GM21447 (cell line): Measurements from ENCODE around the gene ZDHHC6.
"Not testable (repeated sequence)": the region's sequence is repeated elsewhere in the genome, so short reads cannot be mapped to it uniquely, and the experiment has no call there.

ENCODE experiments used
- ATAC-seq: cut with Tn5 transposase; IDR thresholded peaks from one replicate; pipeline ENCODE4 v1.9.1; 2021; ENCODE audit not compliant: unreplicated experiment

Gene ZDHHC6, protein sequence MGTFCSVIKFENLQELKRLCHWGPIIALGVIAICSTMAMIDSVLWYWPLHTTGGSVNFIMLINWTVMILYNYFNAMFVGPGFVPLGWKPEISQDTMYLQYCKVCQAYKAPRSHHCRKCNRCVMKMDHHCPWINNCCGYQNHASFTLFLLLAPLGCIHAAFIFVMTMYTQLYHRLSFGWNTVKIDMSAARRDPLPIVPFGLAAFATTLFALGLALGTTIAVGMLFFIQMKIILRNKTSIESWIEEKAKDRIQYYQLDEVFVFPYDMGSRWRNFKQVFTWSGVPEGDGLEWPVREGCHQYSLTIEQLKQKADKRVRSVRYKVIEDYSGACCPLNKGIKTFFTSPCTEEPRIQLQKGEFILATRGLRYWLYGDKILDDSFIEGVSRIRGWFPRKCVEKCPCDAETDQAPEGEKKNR

DNA sequence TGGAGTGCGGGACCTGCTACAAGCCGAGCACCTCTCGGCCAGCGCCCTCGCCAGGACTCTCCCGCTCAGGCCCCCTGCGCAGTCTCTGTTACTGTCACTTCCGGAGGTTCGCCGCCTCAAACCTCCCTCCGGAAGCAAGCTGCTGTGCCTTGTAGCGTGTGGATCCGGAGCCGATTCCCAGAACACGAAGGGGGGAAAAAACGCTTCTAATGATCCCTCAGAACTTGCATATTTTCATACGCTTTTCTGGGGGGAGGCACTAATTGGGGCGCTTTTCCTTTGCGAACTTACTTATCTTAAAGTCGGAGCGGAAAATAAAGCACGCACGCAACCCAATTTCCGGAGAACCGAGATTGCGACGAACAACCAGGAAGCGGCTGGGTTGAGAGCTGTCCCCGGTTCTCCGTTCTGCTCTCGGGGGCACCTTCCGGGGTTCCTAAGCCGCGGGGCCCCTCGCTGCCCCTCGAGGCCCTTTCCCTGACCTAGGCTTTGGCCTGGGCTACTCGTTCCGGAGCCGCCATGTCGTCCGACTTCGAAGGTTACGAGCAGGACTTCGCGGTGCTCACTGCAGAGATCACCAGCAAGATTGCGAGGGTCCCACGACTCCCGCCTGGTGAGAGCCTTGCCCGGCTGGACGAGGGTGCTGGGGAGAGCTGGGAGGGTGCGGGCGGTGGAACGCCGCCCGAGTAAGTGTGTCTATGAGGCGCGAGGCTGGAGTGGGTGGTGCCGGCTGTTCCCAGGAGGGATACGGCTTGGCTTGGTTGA, at the start of gene ZDHHC6, which contains the start of gene VTI1A:
Gene ZDHHC6 (minus strand): TSS at position 60 of the 765 bp plus-strand sequence. CDS start 1,478 bp downstream, outside the sequence.
Gene VTI1A (plus strand): TSS at position 361 of the 765 bp plus-strand sequence. CDS start 159 bp downstream, at position 520.
- ATAC-seq: peak; percentile 93

DNA sequence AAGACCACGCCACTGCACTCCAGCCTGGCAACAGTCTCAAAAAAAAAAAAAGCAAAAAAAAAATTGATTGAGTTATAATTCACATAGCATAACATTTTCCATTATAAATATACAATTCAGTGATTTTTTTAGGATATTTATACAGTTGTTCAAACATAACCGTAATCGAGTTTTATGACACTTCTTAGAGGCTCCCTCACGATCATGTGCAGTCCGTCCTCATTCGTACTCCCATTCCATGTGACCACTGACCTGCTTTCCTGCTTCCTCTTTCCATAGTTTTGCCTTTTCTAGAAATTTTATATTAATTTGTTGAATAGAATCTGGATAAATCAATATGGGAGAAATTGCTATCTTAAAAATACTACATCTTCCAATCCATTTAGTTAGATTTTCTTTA, 46.0 kb upstream of the ZDHHC6 start:
- ATAC-seq: no peak

DNA sequence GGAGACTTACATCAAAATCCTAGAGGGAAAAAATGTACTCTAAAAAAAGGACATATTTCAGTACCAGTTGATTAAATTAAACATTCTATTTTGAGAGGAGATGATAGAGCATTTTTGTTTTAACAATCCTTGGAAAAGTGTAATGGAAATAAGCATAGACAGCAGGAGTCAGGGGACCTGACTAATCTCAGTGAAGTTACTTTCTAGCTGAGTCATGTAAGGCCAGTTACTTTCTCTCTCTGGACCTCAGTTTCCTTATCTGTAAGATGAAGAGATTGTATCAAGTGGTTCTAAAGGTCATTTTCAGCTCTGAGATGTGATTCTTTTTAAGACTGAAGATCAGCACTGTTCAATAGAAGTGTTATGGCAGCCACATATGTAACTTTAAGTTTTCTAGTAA, 44.4 kb upstream of the ZDHHC6 start:
- ATAC-seq: no peak

DNA sequence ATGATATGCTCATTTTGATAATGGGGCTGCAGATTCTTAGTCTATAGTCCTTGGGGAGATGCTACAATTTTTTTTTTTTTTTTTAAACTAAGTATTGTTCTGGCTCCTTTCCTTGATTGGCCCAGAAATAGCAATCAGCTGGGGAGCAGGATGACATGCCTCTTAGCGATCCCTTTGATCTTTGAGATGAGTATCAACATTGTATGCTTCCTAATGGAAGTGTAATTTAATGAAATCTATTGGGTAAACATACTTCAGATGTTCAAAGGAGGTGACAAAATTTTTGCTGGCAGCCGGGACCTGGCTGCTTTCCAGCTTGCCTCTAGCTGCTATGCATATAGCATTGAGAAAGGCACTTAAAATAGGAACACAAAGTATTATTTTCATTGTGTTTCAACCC, 43.8 kb upstream of the ZDHHC6 start:
- ATAC-seq: no peak

DNA sequence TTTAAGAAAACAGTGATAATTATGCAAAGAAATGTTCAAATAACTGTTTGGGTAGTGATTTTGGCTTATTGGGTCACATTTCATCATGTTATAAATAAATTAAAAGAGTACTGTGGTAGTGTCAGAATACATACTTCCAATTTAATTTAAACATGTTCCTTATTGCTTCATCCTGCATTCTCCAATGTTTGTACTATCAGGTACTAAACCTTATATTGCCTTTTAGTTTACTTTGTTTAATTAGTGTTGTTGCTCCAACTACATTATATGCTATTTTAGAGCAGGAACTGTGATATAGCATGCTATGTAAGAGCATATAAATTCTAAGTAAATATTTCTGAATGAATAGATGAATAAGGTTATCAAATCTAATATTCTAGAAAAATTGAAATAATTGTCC, 41.2 kb upstream of the ZDHHC6 start:
- no peak for ATAC-seq

DNA sequence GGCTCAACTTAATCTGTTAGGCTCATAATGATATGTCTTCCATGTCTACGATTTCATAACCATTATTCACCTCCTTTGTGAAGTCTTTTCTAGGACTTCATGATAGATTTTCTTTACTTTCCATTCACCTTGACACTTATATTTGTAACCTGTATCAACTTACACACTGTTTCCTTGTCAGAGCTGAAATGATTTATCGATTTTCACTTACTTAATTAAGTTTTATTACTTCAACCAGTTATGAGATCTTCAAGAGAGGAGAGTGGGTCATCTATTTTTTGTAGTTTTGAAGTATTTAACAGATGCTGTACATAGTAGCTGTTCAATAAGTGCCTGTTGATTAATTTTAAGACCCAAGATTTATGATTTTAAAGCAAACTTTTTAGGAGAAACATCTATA, 37.7 kb upstream of the ZDHHC6 start:
- ATAC-seq: no peak

DNA sequence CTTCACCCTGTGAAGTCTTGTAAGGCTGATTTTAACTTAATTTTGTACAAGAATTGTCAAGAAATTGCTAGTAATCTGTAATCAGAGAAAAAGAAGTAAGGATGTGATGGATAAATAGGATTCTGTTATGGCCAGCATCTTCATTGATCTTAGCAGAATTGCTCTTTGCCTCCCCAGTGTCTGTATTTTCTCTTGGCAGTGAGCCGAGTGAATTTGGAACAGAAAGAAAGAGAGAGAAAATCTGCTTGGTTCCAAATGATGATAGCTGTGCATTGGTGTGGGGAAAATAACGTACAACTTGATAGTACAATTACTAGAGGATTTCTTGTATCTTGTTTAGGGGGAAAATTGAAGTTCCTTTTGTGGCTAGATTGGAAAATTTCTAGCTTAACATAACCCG, 34.9 kb upstream of the ZDHHC6 start:
- no peak for ATAC-seq

DNA sequence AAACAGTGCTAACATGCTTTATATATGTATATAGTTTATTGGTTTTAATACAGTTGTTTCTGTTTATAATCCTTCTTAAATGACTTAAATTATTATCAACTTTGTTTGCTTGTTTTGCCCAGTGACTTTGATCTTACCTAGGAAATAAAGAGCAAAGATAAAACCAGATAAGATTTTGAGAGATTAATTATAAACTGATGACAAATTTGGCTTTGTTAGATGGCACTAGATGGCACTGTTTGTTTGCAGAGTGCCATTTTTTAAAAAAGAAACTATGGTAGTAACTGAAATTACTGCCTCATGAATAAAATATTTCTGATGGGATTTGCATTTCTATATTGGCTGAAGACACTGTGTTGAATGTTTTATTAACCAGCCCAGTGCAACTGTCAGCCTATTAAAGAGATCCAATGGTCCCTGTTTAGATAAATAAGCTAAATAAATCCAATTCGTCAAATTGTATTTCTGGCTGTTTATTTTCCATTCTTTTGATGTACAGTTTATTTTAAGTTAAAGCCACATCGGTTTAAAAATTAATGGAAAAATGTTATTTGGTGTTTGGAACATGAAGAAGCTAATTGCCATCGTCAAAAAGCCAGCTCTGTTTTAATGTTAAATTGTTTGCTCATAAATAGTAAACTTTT, 29.0 kb upstream of the ZDHHC6 start:
- no peak for ATAC-seq

DNA sequence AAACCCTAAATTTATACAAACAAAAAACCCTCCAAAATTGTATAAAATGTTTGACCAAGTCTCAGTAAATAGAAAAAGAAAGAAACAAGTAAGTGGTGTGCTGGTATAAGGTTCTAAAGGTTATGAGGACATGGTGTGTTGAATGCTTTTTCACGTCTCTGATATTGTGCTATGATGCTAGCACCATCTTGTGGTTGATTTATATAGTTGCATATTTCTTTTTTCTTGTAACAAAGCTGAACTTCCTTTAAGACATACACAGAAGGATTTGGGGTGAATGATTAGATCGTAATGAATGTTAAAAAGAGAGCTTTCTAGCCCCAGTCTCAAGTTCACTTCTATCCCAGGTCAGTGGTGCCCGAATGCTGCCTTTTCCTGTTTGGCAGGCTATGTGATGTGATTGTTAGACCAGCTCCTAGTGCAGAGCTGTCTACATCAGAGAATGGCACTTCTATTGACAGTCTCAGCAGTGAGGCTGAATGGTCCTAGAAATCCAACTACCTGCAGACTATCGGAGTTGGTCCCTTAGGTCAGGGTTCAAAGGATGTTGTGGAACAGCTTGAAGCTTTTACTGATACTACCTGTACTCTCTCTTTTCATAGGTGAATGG, 25.3 kb upstream of the ZDHHC6 start:
- peak; percentile 70 for ATAC-seq

DNA sequence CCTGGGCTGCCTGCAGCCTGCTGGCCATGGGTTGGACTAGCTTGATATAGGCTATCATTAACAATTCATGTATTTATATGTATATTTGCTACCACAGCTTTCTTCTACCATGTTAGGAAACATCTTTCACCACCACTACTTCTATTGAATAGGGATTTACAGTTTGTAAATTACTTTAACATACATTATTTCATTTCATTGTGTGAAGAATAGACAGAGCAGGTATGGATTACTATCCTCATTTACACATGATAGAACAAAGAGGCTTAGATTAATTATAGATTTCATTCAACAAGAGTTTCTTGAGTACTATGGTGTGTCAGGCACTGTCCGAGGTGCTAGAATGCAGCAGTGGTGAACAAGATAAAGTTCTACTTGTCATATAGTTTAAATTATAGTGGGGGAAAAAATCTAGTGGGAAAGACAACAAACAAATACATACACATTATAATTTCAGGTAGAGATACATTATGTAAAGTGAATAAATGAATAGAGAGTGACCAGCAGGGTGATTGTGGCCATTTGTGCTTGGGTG, 20.9 kb upstream of the ZDHHC6 start:
- no peak for ATAC-seq

DNA sequence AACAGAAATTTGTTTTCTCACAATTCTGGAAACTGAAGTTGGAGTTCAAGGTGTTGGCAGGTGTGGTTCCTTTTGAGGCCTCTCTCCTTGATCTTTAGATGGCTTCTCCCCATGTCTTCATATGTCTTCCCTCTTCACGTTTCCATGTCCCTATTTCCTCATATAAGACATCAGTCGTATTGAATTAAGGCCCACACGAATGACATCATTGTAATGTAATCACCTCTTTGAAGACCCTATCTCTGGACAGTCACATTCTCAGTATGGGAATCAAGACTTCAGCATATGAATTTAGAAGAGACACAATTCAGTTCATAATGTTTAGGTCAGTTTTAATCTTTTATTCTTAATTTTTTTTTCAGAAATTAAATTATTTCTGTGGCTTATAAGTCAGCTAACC, 20.1 kb upstream of the ZDHHC6 start:
- ATAC-seq: no peak

DNA sequence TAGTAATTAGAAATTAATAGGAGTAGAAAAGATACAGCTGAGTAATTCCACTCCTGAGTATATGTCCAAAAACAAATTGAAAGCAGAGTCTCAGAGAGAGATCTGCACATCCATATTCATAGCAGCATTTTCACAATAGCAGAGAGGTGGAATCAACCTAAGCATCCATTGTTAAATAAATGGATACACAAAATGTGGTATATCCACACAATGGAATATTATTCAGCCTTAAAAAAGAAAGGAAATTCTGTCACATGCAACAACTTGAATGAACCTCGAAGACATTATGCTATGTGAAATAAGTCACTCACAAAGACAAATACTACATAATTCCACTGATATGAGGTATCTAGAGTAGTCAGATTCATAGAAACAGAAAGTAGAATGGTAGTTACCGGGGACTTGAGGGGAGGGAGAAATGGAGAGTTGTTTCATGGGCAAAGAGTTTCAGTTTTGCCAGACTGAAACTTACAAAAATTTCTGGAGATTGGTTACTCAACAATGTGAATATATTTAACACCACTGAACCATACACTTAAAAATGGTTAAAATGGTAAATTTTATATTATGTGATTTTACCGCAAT, 18.7 kb upstream of the ZDHHC6 start:
- ATAC-seq: no peak

DNA sequence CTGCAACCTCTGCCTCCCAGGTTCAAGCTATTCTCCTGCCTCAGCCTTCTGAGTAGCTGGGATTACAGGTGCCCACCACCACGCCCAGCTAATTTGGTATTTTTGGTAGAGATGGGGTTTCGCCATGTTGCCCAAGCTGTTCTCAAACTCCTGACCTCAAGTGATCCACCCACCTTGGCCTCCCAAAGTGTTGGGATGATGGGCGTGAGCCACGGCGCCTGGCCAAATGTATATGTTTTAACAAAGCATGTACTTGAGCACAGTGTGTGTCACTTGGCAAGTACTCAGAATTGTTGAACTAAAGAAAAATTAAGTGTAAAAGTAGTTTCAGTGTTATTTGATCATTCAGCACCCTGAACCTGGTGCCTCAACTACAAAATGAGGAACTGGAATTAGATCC, 17.4 kb upstream of the ZDHHC6 start:
- ATAC-seq: not testable (repeated sequence)

DNA sequence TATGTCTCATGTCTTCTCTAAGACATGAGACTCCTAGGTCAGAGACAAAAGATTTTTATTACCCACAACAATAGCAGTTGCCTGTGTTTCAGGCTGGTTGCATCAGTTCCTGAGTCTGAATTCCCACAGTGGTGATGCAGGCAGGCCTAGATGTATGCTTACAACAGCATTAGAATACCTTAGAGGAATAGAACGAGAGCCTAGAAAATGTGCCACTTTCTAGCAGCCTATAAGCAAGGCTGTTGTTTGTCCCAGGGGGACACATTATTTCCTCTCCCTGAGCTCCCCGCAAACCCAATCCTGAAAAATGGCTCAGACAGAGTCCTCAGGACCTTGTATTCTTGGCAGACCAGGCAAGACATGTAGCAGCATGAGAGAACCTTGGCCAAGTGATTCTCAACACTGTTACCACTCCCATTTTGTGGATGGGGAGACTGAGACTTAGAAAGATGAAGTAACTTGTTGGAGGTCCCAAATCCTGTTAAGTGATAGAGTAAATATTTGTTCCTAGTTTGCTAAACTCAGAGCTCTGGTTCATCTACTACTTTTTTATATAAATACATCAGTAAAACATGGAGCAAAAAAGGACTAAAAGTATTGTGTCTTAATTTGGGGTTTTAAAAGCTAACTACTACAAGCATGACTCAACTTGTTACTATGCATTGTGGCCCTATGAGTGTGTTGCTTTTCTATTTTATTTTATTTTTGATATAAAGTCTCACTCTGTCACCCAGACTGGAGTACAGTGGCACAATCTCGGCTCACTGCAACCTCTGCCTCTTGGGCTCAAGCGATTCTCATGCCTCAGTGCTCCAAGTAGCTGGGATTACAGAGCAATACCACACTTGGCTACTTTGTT, 14.5 kb upstream of the ZDHHC6 start:
- ATAC-seq: no peak

DNA sequence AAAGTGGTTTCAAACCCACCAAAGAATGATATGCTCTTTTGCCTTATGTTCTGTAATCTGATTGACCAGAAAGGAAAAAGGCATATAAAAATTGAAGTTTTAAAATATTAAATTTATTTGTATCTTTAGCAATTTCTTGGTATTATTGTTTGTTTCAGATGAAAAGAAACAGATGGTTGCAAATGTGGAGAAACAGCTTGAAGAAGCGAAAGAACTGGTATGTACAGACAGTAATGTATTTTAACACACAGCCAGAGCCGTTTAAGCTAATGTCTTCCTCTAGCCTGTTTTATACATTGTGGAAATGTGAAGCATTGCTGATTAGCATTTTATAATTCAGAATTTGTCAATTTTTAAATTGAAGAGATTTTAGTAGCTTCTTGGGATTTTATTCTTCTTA, 13.7 kb upstream of the ZDHHC6 start:
- ATAC-seq: no peak

DNA sequence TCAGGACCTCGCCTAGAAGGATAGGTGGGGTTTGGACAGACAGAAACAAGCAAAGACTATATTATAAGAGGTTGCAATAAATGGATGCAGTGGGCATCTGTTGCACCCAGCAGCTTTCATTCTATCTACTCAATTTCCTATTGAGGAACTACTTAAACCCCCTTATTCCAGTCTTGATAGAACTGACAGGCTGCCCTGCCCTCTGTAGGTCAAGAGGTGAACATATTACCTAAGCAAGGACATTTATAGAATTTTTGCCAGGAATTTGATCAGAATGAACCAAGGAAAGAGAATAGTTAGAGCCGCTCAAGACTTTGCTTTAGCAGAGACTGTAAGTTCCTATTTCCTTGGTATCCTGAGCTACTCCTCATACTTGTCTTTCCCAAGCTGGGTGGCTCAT, 9.8 kb upstream of the ZDHHC6 start:
- no peak for ATAC-seq

DNA sequence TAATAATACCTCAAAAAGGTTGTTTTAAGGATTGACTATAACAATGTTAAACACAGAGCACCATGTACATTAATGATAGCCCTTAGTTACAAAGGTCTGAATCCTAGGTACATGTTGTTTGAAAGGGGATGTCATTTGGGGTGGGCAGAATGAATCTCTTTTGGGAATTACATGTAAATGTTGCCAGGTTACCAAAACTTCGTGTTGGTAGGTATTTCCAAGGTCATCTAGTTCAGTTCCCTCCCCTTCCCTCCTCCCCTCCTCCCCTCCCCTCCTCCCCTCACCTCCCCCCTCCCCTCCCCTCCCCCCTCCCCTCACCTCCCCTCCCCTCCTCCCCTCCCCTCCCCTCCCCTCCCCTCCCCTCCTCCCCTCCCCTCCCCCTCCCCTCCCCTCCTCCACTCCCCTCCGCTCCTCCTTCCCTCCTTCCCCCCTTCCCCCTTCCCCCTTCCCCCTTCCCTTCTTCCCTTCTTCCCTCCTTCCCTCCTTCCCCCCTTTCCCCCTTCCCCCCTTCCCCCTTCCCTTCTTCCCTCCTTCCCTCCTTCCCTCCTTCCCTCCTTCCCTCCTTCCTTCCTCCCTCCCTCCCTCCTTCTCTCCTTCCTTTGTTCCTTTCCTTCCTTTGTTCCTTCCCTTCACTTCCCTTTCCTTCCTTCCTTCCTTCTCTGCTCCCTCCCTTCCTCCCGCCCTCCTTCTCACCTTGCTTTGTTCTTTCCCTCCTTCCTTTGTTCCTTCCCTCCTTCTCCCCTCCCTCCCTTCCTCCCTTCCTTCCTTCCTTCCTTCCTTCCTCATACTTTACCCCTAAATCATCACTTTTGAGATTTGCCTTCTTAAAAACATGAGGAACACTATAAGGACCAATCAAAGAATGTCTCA, 8.4 kb upstream of the ZDHHC6 start:
- ATAC-seq: no peak

DNA sequence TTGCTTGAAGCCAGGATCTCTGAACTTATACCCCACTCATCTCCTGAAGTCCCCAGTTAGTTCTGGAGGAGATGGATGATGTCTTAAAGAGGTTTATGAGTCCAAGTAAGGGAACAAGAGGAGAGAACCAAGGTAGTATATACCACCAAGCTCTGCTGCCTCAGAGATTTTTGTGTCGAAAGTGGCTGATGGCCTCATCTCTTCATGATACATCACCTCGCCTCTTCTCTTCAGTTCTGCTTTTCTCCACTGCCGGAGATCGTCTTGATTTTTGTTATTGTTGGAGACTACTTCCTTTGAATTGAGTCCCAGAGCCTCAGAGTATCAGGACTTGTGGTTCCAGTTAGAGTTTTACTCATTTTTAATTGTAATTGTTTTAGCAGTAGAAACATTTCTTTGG, 2.2 kb upstream of the ZDHHC6 start:
- no peak for ATAC-seq

DNA sequence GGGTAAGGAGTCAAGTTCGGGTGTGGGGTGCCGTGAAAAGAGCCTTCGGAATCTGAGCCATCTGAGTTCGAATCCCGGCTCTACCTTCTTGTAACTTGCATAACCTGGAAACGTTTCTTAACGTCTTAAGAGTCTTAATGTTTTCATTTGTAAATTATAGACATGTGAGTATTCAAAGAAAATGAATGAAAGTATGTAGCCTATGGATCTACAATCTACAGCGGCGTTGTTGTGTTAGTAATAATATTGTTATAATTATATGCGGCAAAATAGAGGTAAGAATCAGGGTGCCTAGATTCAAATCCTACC, 860 bp upstream of the ZDHHC6 start:
- ATAC-seq: no peak
